Fibroblast of gingiva (primary cell): ENCODE data around the gene LRRC17.

ENCODE experiments used
- DNase-seq: peaks from one replicate; pipeline ENCODE4 v3.0.0-alpha.2; 2011; ENCODE audit warnings: low read depth

LRRC17 gene

DNA sequence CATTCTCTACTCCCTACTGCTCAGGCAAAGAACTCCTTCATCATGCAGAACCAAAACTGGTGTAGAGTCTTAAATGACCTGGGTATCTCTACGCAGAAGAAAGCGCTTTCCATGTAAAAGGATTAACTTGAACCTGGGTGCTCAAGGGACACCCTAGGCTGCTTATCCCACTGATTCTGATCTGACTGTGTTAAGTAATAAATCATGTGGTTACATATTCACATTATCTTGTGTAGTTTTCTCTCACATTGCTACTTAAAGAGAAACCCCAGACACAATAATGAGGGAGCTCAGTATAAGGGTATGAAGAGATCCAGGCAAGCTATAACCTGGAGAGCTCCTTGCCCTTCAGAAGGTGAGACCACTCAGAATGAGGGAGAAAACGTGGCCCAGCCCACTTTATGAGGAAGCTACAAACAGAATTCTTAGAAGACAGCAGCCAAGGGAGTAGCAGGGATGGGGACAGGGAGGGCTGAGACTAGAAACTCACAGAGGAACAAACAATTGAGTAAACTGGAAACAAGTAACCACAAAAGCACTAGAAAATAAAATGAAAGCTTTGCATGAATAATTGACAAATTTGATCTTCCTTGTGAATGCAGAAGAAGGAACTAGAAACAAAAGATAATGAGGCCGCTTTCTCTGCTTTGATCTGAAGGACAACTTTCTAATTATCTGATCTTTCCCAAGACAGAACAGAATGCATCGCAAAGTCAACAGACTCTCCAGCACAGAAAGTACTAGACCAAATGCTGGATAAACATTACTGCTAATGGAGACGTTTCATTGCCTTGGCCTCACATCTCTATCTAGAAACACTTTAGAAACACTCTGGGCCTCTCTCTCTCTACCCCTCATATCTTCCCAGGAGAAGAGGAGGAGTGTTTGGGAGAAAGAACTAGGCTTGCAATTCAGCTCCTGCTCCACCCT, 76.1 kb downstream of the LRRC17 start:
- DNase-seq: no peak

GRCh38 chr7:102990642-102991041, 77.8 kb downstream of the LRRC17 start:
- DNase-seq: no peak

DNA sequence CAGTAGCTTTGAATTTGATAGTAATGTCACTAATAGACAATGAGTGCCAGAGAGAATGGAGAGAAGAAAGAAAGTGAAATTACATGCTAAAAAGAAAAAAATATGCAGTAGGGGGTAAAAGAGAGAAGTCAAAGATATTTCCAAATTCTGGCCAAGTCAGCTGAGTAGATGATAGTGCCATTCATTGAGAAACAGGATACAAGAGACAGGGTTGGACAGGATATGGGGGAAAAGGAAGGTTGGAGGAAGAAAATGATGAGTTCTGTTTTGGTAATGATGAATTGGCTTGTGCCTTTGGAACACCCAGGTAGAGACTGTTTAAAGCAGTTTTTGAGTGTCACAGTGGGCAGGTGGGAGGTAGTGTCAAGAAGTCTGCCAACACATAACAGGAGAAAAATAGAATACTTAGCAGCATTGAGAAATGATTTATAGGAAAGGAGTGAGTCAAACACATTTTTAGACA, 78.3 kb downstream of the LRRC17 start:
- DNase-seq: no peak

- peak; percentile 82 for DNase-seq
Observed at GRCh38 chr7:102991540-102992214, 78.9 kb downstream of the LRRC17 start.

DNA sequence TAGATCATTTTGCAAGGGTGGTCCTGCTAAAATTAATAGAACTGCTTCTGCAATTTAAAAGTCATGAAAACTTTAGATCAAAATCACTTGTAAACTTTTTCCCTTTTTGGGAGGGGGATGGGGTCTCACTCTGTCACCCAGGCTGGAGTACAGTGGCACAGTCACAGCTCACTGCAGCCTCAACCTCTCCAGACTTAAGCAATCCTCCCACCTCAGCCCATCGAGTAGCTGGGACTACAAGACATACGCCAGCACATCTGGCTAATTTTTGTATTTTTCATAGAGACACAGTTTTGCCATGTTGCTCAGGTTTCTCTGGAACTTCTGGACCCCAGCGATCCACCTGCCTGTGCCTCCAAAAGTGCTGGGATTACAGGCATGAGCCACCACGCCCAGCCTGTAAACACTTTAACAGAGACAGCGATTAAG, 79.7 kb downstream of the LRRC17 start:
- DNase-seq: no peak

DNA sequence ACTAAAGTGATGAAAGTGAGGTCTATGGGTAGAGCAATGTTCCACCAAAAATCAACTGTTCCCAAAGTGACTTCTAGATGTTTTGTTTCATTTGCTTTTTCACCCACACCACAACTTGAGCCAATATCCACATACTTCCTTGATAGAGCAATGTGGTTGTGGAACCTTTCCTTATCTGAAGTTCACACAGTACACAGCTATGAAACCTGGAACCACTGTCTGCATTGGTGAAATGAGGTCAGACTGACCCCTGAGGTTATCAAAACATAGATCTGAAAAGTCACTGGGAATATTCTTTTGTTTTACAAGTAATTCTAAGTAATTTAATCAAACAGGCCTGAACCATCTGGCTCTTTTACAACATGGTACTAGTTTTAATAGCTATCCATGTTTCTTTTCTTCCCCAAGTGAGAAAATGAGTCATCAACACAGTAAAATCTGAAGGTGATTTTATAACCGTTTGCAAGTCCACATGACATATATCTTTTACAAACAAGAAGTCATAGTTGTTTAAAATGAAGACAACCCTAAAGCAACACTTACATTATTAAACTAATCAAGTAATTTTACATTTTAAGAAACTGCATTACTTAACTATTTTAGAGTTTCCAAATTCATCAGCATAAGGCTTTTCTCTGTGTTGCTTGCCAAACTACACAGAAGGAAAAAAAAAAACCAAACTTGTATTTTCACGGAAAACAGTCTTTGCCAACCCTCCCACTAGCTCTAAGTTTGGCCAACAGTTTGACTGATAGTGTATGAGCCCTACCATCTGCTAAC, 80.3 kb downstream of the LRRC17 start:
- peak; percentile 95 for DNase-seq

DNA sequence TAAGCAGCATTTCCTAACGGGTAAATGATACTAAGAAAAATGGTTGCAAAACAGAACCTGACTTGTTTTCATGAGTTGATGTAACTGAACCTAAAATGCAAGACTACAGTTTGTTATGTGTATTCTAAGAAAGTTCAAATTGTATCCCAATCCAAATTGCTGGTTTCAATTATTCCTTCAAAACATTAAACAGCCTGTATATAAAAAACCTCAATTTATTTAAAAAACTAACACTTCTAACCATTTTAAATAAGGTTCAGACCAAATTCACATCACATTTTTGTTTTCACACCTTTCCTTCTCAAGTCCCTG, 80.9 kb downstream of the LRRC17 start:
- no peak for DNase-seq

- no peak for DNase-seq
Observed at GRCh38 chr7:102994567-102994966, 81.8 kb downstream of the LRRC17 start.
